GM12872 (cell line): ENCODE results near the gene OXTR.

Experiments used
- CTCF ChIP-seq: IDR thresholded peaks from 3 replicates; pipeline ENCODE4 v1.5.1; 2011; ENCODE audit warnings: low read depth, mild to moderate bottlenecking, low read length, moderate library complexity; ENCODE audit not compliant: insufficient read depth

Gene OXTR

DNA sequence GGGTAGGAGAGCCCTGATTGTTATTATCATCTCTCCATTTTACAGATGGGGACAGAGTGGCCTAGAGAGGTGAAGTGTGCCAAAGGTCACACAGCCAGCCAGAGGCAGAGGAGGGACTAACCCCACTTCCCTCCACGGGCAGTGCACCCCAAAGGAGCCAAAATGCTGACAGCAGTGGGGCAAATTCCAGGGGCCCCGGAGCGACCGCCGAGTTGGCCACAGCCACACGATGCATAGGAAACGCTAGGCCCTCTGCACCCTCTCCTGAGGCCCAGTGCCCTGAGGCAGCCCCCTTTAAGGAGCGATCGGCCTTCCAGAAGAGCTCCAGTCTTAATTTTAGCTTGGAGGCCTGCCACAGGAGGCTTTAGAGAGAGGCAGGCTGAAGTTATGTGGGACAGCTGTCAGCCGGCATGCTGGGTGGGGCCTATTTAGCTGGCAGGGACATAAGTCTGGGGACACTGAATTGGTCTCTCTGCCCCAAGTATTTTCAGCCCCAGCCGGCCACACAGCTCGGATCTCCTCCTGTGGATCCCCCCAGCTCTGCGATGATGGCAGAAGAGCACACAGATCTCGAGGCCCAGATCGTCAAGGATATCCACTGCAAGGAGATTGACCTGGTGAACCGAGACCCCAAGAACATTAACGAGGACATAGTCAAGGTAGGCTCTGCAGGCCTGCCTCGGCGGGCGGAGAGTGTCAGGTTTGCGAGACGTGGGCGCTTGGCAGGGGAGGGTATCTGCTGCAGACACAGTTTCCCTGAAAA lies 35.9 kb downstream of the OXTR start, which contains the start of gene CAV3:
TSS of gene CAV3 (plus strand) at position 471 of the 763 bp plus-strand sequence. CDS start at position 546, 75 bp downstream.
- no peak for TF ChIP-seq CTCF

GRCh38 chr3:8732413-8732812 lies 37.0 kb downstream of the OXTR start:
- TF ChIP-seq CTCF, result no peak

DNA sequence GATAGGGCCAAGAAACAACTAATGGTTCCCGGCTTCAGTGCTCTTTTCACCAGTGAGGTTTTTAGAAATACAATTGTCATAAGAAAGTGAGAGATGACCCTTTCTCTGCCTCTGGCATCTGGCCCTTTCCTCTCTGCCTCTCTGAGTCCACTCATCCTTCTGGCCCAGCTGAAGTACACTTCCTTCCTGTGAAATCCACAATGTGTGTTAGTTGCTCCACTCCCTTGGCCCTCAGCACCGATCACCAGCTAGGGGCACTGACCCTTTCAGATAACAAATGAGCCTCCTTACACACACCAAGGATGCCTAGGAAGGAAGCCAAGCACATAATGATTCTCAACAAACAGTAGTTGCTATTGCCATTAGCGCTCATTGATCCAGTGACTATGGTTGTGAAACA lies 38.8 kb downstream of the OXTR start:
- no peak for TF ChIP-seq CTCF

GRCh38 chr3:8729479-8729878 lies 39.9 kb downstream of the OXTR start:
- no peak for TF ChIP-seq CTCF

- TF ChIP-seq CTCF, result no peak
Observed at GRCh38 chr3:8727605-8728512, 41.6 kb downstream of the OXTR start.

- no peak for TF ChIP-seq CTCF
Observed at GRCh38 chr3:8724108-8724752, 45.2 kb downstream of the OXTR start.

- no peak for TF ChIP-seq CTCF
Observed at GRCh38 chr3:8723612-8724011, 45.8 kb downstream of the OXTR start.
